Activated CD4-positive, alpha-beta memory T cell treated with anti-CD3 and anti-CD28 coated beads for 36 hours (primary cell): ENCODE results near the gene TLE3. TPM values are rescaled to one million over a fixed set of nuclear protein-coding genes. Genes with fewer than 3 reads are reported as not detected.

ENCODE experiments used
- CTCF ChIA-PET: fragments of 350-600 bp; sonication (Branson Sonifier 250); formaldehyde crosslinking; loops from one replicate; lab custom pipeline; 2021; ENCODE audit warnings: antibody characterized with exemption, inconsistent platforms; lab: Charles Lee
- POLR2A ChIA-PET: fragments of 350-600 bp; sonication (Branson Sonifier 250); formaldehyde crosslinking; loops from one replicate; lab custom pipeline; 2021; ENCODE audit warnings: antibody characterized with exemption; lab: Charles Lee
- DNase-seq: peaks from one replicate; pipeline ENCODE4 v3.0.0-alpha.2; 2020
- H3K27ac Mint-ChIP-seq: one replicate; pipeline ENCODE4 v1.8.0; 2021; ENCODE audit warnings: mixed read lengths
- H3K27me3 Mint-ChIP-seq: one replicate; pipeline ENCODE4 v1.8.0; 2021; ENCODE audit warnings: mixed read lengths
- H3K36me3 Mint-ChIP-seq: one replicate; pipeline ENCODE4 v1.8.0; 2021; ENCODE audit warnings: mixed read lengths
- H3K4me1 Mint-ChIP-seq: one replicate; pipeline ENCODE4 v1.8.0; 2021; ENCODE audit warnings: low read depth, mixed read lengths
- H3K4me3 Mint-ChIP-seq: one replicate; pipeline ENCODE4 v1.8.0; 2021; ENCODE audit warnings: mild to moderate bottlenecking, mixed read lengths
- H3K9me3 Mint-ChIP-seq: one replicate; pipeline ENCODE4 v1.8.0; 2021; ENCODE audit warnings: mixed read lengths
- intact Hi-C: fragments of 100-400 bp; cut with micrococcal nuclease; formaldehyde crosslinking; loops from one replicate; pipeline ENCODE4 v1.15.1; 2023
- total RNA-seq, 2 experiments: library from RNA; stranded (reverse); gene quantifications; one replicate each; pipeline ENCODE4 v1.2.3, GENCODE V29; 2021

The TLE3 gene
- total RNA-seq, 2 experiments from 2014 or later: 85.4 to 95.1 TPM

DNA sequence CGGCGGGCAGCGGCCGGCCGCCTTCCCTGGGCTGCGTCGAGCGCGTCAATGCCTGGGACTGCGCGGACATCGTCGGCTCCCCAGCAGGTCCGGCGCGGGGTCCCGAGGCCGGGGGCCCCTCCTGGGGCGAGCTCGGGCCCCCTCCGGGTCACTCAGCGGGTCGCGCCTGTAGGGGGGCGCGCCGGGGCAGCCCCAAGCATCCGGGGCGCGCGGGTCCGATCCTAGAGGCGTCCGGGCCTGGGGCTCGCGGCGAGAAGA, 725 bp downstream of the TLE3 start:
- no peak for DNase-seq
- H3K9me3 Mint-ChIP-seq: no peaks in the 10 kb centered on the region
- ChIA-PET POLR2A (interaction anchor here (1.5 to 4.1 kb wide), 4 partner anchors 341 to 644 kb away, joined by 10 to 43 read pairs (median 14); partner anchors contain the start of gene RPLP1), CTCF (interaction anchor here (0.8 to 1.6 kb wide), 3 partner anchors 370 to 644 kb away, joined by 3 to 5 read pairs (median 3); partner anchors contain the start of gene RPLP1)
- peaks cover 35% of the 10 kb centered on the region for H3K36me3 Mint-ChIP-seq
- H3K27ac Mint-ChIP-seq: no peak overlapping the region
- intact Hi-C loops: loop anchor here (2.0 to 5.0 kb wide), 6 partner anchors 75 to 645 kb away; partner anchors contain the start of gene RPLP1
- peaks cover 39% of the 10 kb centered on the region for H3K4me1 Mint-ChIP-seq
- no peaks in the 10 kb centered on the region for H3K27me3 Mint-ChIP-seq
- peak overlapping the region; percentile 88 for H3K4me3 Mint-ChIP-seq

DNA sequence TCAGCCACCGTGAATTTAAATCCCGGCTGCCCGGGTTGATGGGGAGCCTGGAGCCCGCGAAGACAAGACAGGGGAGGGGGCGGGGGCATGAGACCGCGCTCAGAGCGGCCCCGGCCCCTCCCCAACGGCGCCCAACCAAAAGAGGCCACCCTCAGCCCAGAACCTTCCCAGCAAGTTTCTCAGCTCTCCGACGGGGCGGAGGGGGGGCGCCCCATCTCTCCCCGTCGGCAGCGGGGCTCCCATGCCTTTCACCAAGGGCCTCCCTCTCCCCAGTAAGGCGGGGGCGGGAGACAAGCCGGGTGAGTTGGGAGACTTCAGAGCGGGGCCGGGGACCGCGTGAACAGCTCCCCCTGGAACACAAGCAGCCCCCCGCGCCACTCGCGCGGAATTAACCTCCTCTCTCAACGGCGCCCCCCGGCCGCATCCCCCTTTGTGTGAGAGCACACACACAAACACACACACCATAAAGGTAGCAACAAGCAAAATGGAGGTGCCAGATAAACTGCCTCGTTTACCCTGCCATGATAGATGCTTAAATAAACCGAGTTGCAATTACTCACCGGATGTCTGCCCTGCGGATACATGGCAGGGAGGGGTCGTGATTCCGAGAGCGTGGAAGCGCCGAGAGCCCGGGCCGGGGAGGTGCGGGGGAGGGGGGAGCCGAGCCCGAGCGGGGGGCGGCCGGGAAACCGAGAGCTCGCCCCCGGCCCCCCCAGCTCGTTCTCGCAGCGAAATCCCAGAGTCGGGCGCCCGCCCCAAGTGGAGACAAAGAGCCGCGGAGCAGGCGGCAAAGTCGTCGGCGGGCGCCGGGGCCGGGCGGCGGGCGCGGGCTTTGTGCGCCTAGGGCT, 1.3 kb downstream of the TLE3 start:
- Mint-ChIP-seq H3K9me3 (no peaks in the 10 kb centered on the region), H3K27me3 (no peaks in the 10 kb centered on the region), H3K4me3 (peak overlapping the region; percentile 88), H3K4me1 (peaks cover 44% of the 10 kb centered on the region), H3K36me3 (peaks cover 39% of the 10 kb centered on the region), H3K27ac (peak overlapping the region; percentile 95)
- POLR2A ChIA-PET: interaction anchor here (0.8 to 4.1 kb wide), 8 partner anchors 44 to 644 kb away, joined by 3 to 43 read pairs (median 4); partner anchors contain the start of gene RPLP1
- intact Hi-C loops: loop anchor here (2.0 to 5.0 kb wide), 6 partner anchors 74 to 644 kb away; partner anchors contain the start of gene RPLP1
- CTCF ChIA-PET: interaction anchor here (1.0 to 1.3 kb wide), 2 partner anchors 392 to 397 kb away, joined by 3 to 4 read pairs; no protein-coding TSS in a partner anchor
- peak; percentile 73 for DNase-seq

DNA sequence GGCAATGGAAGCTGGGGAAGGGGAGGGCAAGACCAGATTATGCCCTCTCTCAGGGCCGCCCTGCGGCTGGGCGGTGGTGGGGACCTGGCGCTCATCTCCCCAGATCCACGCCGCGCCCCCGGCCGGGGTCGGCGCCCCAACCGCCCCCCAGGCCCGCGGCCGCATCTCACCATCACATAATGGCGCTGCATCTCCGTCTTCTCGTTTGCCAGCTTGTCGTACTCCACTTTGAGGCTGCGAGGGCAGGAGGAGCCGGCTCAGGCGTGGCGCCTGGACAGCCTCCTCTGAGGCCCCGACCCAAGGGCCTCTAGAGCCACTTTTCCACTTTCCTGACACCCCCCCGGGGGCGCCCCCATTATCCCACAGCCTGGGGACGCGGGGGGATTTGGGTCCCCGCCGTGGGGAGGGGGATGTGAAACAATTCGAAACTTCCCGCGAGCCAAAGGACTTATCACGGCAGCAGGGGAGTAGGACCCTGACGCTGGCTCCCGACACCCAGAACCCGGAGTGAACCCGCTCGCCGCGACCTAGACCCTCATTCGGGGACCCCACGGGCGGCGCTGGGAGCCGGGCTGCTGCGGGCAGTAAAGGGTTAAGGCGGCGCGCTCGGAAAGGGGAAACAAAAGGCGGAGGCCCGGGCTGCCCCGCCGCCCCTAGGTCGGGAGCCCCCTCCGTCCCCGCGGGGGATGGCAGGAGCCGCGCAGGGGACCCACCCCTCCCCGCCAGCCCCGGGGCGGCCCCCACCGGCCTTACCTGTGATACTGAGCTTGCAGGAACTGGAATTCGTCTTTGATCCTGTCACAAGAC, 2.1 kb downstream of the TLE3 start:
- Mint-ChIP-seq H3K36me3 (peaks cover 47% of the 10 kb centered on the region), H3K27me3 (no peaks in the 10 kb centered on the region), H3K27ac (peak overlapping the region; percentile 95), H3K4me3 (peak overlapping the region; percentile 88), H3K9me3 (no peaks in the 10 kb centered on the region), H3K4me1 (peaks cover 50% of the 10 kb centered on the region)
- CTCF ChIA-PET: interaction anchor here (0.6 to 1.4 kb wide), 4 partner anchors 7 to 398 kb away, joined by 3 to 6 read pairs (median 4); no protein-coding TSS in a partner anchor
- intact Hi-C loops: loop anchor here (2.0 to 5.0 kb wide), 6 partner anchors 73 to 643 kb away; partner anchors contain the start of gene RPLP1
- DNase-seq: peak; percentile 66
- POLR2A ChIA-PET: interaction anchor here (0.8 to 4.1 kb wide), 11 partner anchors 11 to 643 kb away, joined by 3 to 43 read pairs (median 4); partner anchors contain the start of gene RPLP1

DNA sequence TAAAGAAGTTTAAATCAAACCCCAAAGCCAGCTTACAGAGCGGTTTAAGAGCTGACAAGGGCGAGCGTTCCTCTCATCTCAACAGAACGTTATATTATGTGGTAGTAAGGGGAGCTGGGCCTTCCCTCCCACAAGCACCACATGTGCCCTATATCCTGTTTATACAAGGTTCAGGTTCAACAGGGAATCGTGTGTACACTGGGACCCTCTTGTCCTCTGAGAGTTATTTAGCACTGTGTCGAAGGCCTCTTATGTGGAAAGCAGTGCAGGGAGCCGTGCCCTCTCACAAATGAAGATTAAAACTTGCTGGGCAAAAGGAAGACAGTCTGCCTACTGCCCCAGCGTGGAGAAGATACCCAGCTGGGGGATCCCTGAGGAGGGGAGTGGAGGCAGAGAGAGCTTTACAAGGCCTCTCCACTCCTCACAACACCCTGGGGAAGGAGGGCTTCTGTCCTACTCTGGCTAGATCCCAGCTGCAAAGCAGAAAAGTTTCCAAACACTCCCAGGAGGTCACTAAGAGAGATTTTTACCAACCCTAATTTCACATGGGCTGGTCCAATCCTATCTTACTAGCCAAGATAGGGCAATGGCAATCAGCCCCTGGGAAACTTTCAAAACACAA, 2.9 kb downstream of the TLE3 start:
- ChIA-PET POLR2A (interaction anchor here (0.7 to 2.2 kb wide), 8 partner anchors 10 to 642 kb away, joined by 3 to 5 read pairs (median 3); no protein-coding TSS in a partner anchor), CTCF (interaction anchor here (0.6 to 1.4 kb wide), 3 partner anchors 8 to 393 kb away, joined by 3 to 6 read pairs (median 3); no protein-coding TSS in a partner anchor)
- peak overlapping the region; percentile 39 for H3K27ac Mint-ChIP-seq
- H3K27me3 Mint-ChIP-seq: no peaks in the 10 kb centered on the region
- no peaks in the 10 kb centered on the region for H3K9me3 Mint-ChIP-seq
- H3K4me3 Mint-ChIP-seq: peak overlapping the region; percentile 88
- H3K4me1 Mint-ChIP-seq: peaks cover 56% of the 10 kb centered on the region
- peaks cover 54% of the 10 kb centered on the region for H3K36me3 Mint-ChIP-seq
- intact Hi-C loops: loop anchor here (5.0 kb wide), 4 partner anchors 72 to 642 kb away; partner anchors contain the start of gene RPLP1
- no peak for DNase-seq

DNA sequence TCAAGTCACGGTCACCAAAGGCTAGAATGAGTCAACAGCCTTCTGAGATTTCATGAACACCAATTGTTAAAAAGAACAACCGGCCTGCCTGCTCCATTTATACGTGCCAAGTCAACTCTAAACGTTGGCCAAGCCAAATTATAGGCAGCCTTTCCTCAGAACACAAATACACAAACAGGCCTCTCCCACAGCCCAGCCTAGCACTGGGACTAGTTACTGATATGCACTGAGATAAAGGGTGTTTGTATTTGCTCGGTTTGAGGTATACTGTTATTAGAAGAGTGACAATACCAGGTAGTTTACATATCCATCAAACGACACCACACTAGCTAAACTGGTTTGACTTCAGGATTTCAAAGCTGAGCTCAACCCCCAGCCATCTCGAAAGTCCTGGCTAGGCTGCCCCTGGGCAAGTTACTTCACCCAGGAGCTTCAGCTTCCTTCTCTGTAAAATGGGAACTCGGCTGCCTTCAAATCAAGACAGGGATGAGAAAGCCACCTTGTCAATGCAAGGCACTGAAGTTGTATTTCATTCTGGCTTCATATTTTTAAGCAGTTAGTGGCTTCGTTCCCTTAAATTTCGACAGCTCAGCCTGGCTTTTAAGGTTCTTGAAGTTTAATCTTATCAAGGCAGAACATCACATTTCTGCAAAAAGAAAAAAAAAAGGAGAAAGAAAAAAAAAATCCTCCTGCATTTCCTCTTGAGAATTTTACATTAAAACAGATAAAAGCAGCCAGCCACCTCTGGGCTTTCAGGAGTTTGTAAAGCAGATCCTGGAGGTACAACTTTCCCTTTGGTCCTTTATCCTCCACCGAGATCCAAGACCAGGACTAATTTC, 4.0 kb downstream of the TLE3 start:
- Mint-ChIP-seq H3K4me3 (peak overlapping the region; percentile 88), H3K36me3 (peaks cover 62% of the 10 kb centered on the region), H3K27ac (no peak overlapping the region), H3K9me3 (no peaks in the 10 kb centered on the region), H3K4me1 (peaks cover 66% of the 10 kb centered on the region), H3K27me3 (no peaks in the 10 kb centered on the region)
- ChIA-PET CTCF (interaction anchor here (0.7 to 1.4 kb wide), 4 partner anchors 9 to 418 kb away, joined by 3 to 6 read pairs (median 3); no protein-coding TSS in a partner anchor), POLR2A (interaction anchor here (0.7 to 0.9 kb wide), 3 partner anchors 369 to 640 kb away, joined by 3 read pairs; no protein-coding TSS in a partner anchor)
- intact Hi-C loops: no loop called here
- DNase-seq: peak; percentile 46

DNA sequence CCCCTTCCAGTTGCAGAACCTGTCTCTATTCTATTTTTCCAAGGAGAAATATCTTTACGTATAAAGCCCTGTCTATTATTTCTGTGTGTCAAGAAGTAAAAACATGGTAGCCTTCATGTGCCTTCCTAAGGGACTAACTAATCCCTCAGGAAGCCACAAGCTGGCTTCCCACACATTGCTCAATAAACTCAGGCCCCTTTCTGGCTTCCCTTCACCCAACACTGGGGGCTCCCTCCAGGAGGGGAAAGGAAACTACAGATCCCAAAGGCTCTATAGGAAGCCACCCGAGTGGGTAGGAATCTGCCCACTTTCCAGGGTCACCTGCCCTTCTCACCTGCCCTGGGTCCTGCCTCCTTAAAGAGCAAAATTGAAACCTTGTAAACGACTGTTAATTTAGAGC, 4.6 kb downstream of the TLE3 start:
- DNase-seq: no peak
- intact Hi-C loops: no loop called here
- ChIA-PET POLR2A (interaction anchor here (1.6 kb wide), 1 partner anchor 400 kb away, joined by 4 read pairs; no protein-coding TSS in a partner anchor), CTCF (no interaction called here)
- no peaks in the 10 kb centered on the region for H3K27me3 Mint-ChIP-seq
- H3K4me1 Mint-ChIP-seq: peaks cover 68% of the 10 kb centered on the region
- peak overlapping the region; percentile 40 for H3K4me3 Mint-ChIP-seq
- H3K9me3 Mint-ChIP-seq: no peaks in the 10 kb centered on the region
- peaks cover 66% of the 10 kb centered on the region for H3K36me3 Mint-ChIP-seq
- no peak overlapping the region for H3K27ac Mint-ChIP-seq

DNA sequence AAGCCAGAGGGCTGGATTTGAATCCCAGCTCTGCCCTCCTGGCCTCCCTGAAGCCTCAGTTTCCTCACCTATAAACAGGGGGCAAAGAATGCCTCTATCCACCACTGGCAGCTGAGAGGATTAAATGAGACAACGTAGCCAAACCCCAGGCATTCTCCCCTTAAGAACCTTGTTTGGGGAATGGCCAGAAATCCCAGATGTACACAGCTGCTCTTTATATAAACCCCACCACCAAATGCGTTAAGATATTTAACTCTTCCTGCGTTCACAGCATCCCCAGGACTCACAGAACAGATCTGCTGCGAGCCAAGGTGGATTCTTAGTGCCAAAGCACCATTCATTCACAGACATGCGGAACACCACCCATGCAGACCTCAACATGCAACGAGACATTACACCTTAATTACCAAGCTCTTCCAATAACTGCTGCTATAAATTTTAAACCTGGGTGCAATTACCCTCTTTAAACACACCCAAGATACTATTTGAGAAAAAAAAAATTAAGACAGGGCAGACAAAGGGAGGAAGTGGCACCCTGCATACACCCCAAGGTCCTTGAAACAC, 5.2 kb downstream of the TLE3 start:
- POLR2A ChIA-PET: interaction anchor here (1.0 to 2.1 kb wide), 4 partner anchors 49 to 640 kb away, joined by 3 to 5 read pairs (median 4); partner anchors contain the start of gene RPLP1
- no peaks in the 10 kb centered on the region for H3K9me3 Mint-ChIP-seq
- CTCF ChIA-PET: interaction anchor here (0.7 to 1.1 kb wide), 2 partner anchors 432 to 517 kb away, joined by 3 read pairs; no protein-coding TSS in a partner anchor
- no peak overlapping the region for H3K27ac Mint-ChIP-seq
- peaks cover 73% of the 10 kb centered on the region for H3K4me1 Mint-ChIP-seq
- H3K36me3 Mint-ChIP-seq: peaks cover 70% of the 10 kb centered on the region
- DNase-seq: no peak
- H3K27me3 Mint-ChIP-seq: no peaks in the 10 kb centered on the region
- peak overlapping the region; percentile 9 for H3K4me3 Mint-ChIP-seq
- intact Hi-C loops: no loop called here

DNA sequence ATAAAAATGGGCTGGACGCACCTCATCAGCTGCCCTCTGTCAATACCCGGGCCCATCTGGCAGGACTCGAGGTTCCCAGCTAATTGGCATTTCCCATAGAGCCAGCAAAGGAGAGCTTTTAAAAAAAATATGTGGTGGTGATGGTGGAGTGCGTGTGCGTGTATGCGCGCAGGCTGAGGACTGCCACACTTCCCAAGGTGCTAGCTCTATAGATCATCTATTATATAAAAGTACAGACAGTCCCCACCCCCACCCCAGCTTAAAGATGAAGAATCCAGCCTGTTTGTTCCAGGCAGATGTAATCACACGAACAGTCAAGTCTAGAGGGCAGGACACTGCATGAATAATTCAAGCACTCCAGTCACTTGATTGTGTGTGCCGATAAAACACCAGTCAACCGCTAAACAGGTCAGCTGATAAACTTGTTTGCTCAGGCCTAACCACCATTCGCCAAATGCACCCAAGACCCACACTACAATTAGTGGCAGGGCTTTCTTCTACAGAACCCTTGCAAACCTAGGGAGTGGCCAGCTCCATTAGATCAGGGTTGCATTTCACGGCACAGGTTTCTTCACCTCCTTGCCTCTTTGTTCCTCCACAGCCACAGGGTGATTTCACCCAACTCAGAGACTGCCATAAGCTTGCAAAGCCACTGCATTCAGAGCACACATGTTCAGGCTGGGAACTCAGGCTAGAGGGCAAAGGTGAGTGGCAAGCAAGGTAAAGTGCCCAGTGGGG, 5.8 kb downstream of the TLE3 start:
- H3K4me1 Mint-ChIP-seq: peaks cover 80% of the 10 kb centered on the region
- POLR2A ChIA-PET: interaction anchor here (0.7 to 2.1 kb wide), 10 partner anchors 12 to 640 kb away, joined by 3 to 7 read pairs (median 4); partner anchors contain the start of gene RPLP1
- DNase-seq: peak; percentile 65
- H3K36me3 Mint-ChIP-seq: peaks cover 77% of the 10 kb centered on the region
- H3K27ac Mint-ChIP-seq: no peak overlapping the region
- no peaks in the 10 kb centered on the region for H3K9me3 Mint-ChIP-seq
- intact Hi-C loops: no loop called here
- no peaks in the 10 kb centered on the region for H3K27me3 Mint-ChIP-seq
- no peak overlapping the region for H3K4me3 Mint-ChIP-seq
- CTCF ChIA-PET: interaction anchor here (0.7 to 1.3 kb wide), 6 partner anchors 8 to 629 kb away, joined by 3 to 4 read pairs (median 3); no protein-coding TSS in a partner anchor

DNA sequence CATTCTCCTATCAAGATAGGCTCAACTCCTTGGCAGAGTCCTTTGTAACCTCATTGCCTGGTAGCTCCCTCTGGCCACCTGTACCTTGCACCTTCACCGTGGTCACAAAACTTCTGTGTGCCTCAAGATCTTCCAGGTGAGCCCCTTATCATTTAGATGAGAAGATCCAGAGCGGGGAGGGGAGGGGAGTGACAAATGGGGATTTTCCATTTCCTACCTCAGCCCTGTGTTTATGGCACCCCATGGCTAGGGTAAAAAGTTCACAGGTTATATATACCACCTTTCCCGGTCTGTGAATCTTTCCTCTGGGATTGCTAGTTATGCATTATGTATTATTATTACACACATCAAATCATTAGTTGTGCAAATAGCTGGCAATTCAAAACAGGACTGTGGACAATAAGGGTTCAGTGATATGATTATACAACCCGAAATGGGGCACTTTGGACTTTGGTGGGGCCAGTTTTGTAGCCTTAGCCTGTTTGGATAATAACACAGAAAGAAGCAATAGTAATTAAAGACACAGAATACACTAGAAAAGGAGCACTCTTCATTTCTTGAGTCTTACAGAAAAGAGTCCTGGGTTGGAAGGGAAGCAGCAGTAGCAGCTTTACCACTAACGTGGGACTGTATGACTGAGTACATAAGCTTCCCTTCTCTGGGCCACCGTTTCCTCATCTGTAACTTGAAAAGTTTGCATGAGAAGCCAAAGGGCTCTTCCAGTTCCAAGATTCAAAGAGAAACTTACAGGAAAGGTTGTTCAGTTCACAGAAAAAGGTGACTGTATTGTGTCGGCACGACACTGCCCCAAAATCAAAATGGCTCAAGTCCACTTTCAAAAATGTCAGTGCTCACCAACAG, 7.1 kb downstream of the TLE3 start:
- peak overlapping the region; percentile 66 for H3K27ac Mint-ChIP-seq
- peaks cover 86% of the 10 kb centered on the region for H3K36me3 Mint-ChIP-seq
- POLR2A ChIA-PET: interaction anchor here (1.5 to 2.4 kb wide), 3 partner anchors 9 to 335 kb away, joined by 5 to 9 read pairs (median 7); no protein-coding TSS in a partner anchor
- H3K9me3 Mint-ChIP-seq: no peaks in the 10 kb centered on the region
- peaks cover 92% of the 10 kb centered on the region for H3K4me1 Mint-ChIP-seq
- H3K4me3 Mint-ChIP-seq: no peak overlapping the region
- intact Hi-C loops: no loop called here
- H3K27me3 Mint-ChIP-seq: no peaks in the 10 kb centered on the region
- CTCF ChIA-PET: interaction anchor here (0.7 to 1.3 kb wide), 5 partner anchors 9 to 628 kb away, joined by 3 to 4 read pairs (median 3); no protein-coding TSS in a partner anchor
- DNase-seq: peak; percentile 21
